ENCODE data around the gene ASB9.

- TF ChIP-seq CTCF (IDR thresholded peaks at IDR 0.05; ENCODE audit: poor library complexity, severe bottlenecking) (no peak), REST (IDR thresholded peaks at IDR 0.05; ENCODE audit: borderline replicate concordance) (no peak), EZH2 (IDR thresholded peaks at IDR 0.05; ENCODE audit: borderline replicate concordance, insufficient read depth, low read length, poor library complexity, severe bottlenecking) (no peak)
These were observed 32.0 kb upstream of the ASB9 start for GRCh38 chrX:15301924-15302323.

All from neural cell (in vitro differentiated cells).